ENCODE results near the gene ERC2. TPM values are rescaled to one million over a fixed set of nuclear protein-coding genes. Genes with fewer than 3 reads are reported as not detected.

Gene ERC2
- total and polyA plus RNA-seq, 2 of the 8 experiments (the other 6 are each of a cell fraction or from before 2014, with no cell fraction given): 16.4 to 22.8 TPM

- no peak overlapping the region for H2AK5ac ChIP-seq (ENCODE audit: low read depth, low read length)
- no peak overlapping the region for H3K56ac ChIP-seq (replicated peaks; ENCODE audit: insufficient read length, low read depth, low read length)
- no peak overlapping the region for H3K14ac ChIP-seq (ENCODE audit: insufficient read length)
- peaks cover 0 to 2% (median 0%) of the 10 kb centered on the region in 4 experiments; a peak in 1 of 7 replicates for H3K27me3 ChIP-seq (replicated peaks in 1 of 4; ENCODE audit: control insufficient read depth in 3 of 4, extremely low read depth in 1 of 4, insufficient read depth in 3 of 4, low read length in 3 of 4)
- no peak overlapping the region for H4K8ac ChIP-seq (ENCODE audit: extremely low read depth, insufficient read depth, low read length)
- H3K27ac ChIP-seq (ENCODE audit: low read depth, low read length): no peak overlapping the region
- no peak overlapping the region for H2BK15ac ChIP-seq (ENCODE audit: low read length)
- DNase-seq (ENCODE audit: low read depth in 1 of 2, low spot score in 2 of 2): no peak
- H3K23me2 ChIP-seq (ENCODE audit: low read depth, low read length): no peaks in the 10 kb centered on the region
- H3K79me1 ChIP-seq (ENCODE audit: low read depth, low read length): no peaks in the 10 kb centered on the region
- H3K36me3 ChIP-seq (ENCODE audit: control insufficient read depth in 2 of 4, insufficient read depth in 4 of 4, low read length in 3 of 4): no peaks in the 10 kb centered on the region
- no peaks in the 10 kb centered on the region for H3K79me2 ChIP-seq (ENCODE audit: control insufficient read depth in 1 of 2, insufficient read depth in 2 of 2, low read length in 2 of 2)
- no peak overlapping the region for H2BK120ac ChIP-seq (replicated peaks; ENCODE audit: low read depth, low read length)
- ChIA-PET POLR2A (ENCODE audit: partially characterized antibody) (no interaction called here), CTCF (ENCODE audit: partially characterized antibody) (no interaction called here)
- no peak overlapping the region for H3K4me2 ChIP-seq (ENCODE audit: insufficient read depth in 1 of 2, low read depth in 2 of 2, low read length in 2 of 2)
- no peak overlapping the region for H3K23ac ChIP-seq (ENCODE audit: insufficient read length)
- H3K4me3 ChIP-seq (ENCODE audit: extremely low read depth in 1 of 4, insufficient read depth in 2 of 4, low read depth in 3 of 4, low read length in 4 of 4): no peak overlapping the region
- H2BK5ac ChIP-seq (ENCODE audit: low read depth, low read length): no peak overlapping the region
- no peak overlapping the region for H4K91ac ChIP-seq (replicated peaks; ENCODE audit: insufficient read length, low read length)
- no peaks in the 10 kb centered on the region for H4K20me1 ChIP-seq (replicated peaks in 1 of 2; ENCODE audit: control insufficient read depth in 1 of 2, insufficient read depth in 2 of 2, low read length in 2 of 2)
- no peak overlapping the region for H2AFZ ChIP-seq (ENCODE audit: low read length)
- no peak overlapping the region for H3K18ac ChIP-seq (ENCODE audit: extremely low read depth, low read length)
- H3K4ac ChIP-seq (replicated peaks; ENCODE audit: insufficient read length, low read depth, low read length): no peak overlapping the region
- peaks cover 7 to 17% (median 13%) of the 10 kb centered on the region in 4 experiments; a peak in 6 of 7 replicates for H3K4me1 ChIP-seq (replicated peaks in 1 of 4; ENCODE audit: control insufficient read depth in 3 of 4, insufficient read depth in 4 of 4, low read length in 3 of 4)
- no peaks in the 10 kb centered on the region for H3K9me3 ChIP-seq (ENCODE audit: insufficient read depth in 2 of 2, low read depth in 1 of 2, low read length in 1 of 2)
- H3K9ac ChIP-seq (replicated peaks in 1 of 4; ENCODE audit: extremely low read depth in 1 of 4, low read depth in 3 of 4, low read length in 3 of 4): no peak overlapping the region
- FAIRE-seq: no peak
- no peak overlapping the region for H2BK12ac ChIP-seq (ENCODE audit: low read depth, low read length)
- no peak overlapping the region for H2BK20ac ChIP-seq (ENCODE audit: low read length)
- 91% methylated on average over 10 of the region's 10 CpGs; no CpG with 5 or more reads in 1 of the 2 experiments for WGBS, 2 experiments (ENCODE audit: extremely low coverage in 1 of 2, insufficient coverage in 1 of 2, insufficient read length in 1 of 2, insufficient replicate concordance in 2 of 2, low coverage in 1 of 2, low lambda C conversion rate in 2 of 2, missing lambda C conversion rate in 1 of 2)
- no peak overlapping the region for H4K5ac ChIP-seq (ENCODE audit: insufficient read length, low read depth, low read length)
- TF ChIP-seq KDM1A (IDR thresholded peaks at IDR 0.05; ENCODE audit: borderline replicate concordance, low read length) (no peak), SP2 (IDR thresholded peaks at IDR 0.05; ENCODE audit: low read length) (no peak), RNF2 (IDR thresholded peaks at IDR 0.05; ENCODE audit: borderline replicate concordance, low read depth, low read length, missing control alignments, poor library complexity, severe bottlenecking) (no peak), BRCA1 (IDR thresholded peaks at IDR 0.05; ENCODE audit: low read depth, low read length) (no peak), BACH1 (IDR thresholded peaks at IDR 0.05; ENCODE audit: low read length) (no peak), CBX5 (IDR thresholded peaks at IDR 0.05; ENCODE audit: low read depth, low read length) (no peak), GTF2F1 (IDR thresholded peaks at IDR 0.05; ENCODE audit: borderline replicate concordance, low read depth, low read length) (no peak), MAX (IDR thresholded peaks at IDR 0.05) (no peak), GABPA (IDR thresholded peaks at IDR 0.05; ENCODE audit: borderline replicate concordance, insufficient read depth, low read length) (no peak), KDM4A (IDR thresholded peaks at IDR 0.05; ENCODE audit: low read depth, low read length, severe bottlenecking) (no peak), MAFK (IDR thresholded peaks at IDR 0.05; ENCODE audit: low read depth, low read length) (no peak)
Observed at GRCh38 chr3:55526332-55527030, 941.8 kb downstream of the ERC2 start.

All from H1 (cell line).